ENCODE measurements around the gene EFNA5.

EFNA5 gene

GRCh38 chr5:107400328-107400727 lies 270.4 kb downstream of the EFNA5 start:
- no peak for DNase-seq

GRCh38 chr5:107398703-107399102 lies 272.0 kb downstream of the EFNA5 start:
- no peak for TF ChIP-seq GATA1 (IDR thresholded peaks at IDR 0.05; ENCODE audit: low read depth, low read length)
- TF ChIP-seq POLR2A (IDR thresholded peaks at IDR 0.05; ENCODE audit: low read length), result no peak

More at GRCh38 chr5:107400328-107400727, 270.4 kb downstream of the EFNA5 start:
- no peak for TF ChIP-seq POLR2A (IDR thresholded peaks at IDR 0.05; ENCODE audit: low read length)
- no peak for TF ChIP-seq GATA1 (IDR thresholded peaks at IDR 0.05; ENCODE audit: low read depth, low read length)

GRCh38 chr5:107396351-107396690 lies 274.4 kb downstream of the EFNA5 start:
- no peak for TF ChIP-seq POLR2A (IDR thresholded peaks at IDR 0.05; ENCODE audit: low read length)
- no peak for TF ChIP-seq GATA1 (IDR thresholded peaks at IDR 0.05; ENCODE audit: low read depth, low read length)
- DNase-seq, result no peak

More at GRCh38 chr5:107398703-107399102, 272.0 kb downstream of the EFNA5 start:
- DNase-seq, result no peak

- no peak for DNase-seq
- TF ChIP-seq POLR2A (IDR thresholded peaks at IDR 0.05; ENCODE audit: low read length) (no peak), GATA1 (IDR thresholded peaks at IDR 0.05; ENCODE audit: low read depth, low read length) (no peak)
Observed at GRCh38 chr5:107395632-107396350, 274.9 kb downstream of the EFNA5 start.

- TF ChIP-seq GATA1 (IDR thresholded peaks at IDR 0.05; ENCODE audit: low read depth, low read length) (no peak), POLR2A (IDR thresholded peaks at IDR 0.05; ENCODE audit: low read length) (no peak)
- DNase-seq, result no peak
Observed at GRCh38 chr5:107393851-107394250, 276.9 kb downstream of the EFNA5 start.

GRCh38 chr5:107391787-107392186 lies 278.9 kb downstream of the EFNA5 start:
- TF ChIP-seq POLR2A (IDR thresholded peaks at IDR 0.05; ENCODE audit: low read length), result no peak
- no peak for TF ChIP-seq GATA1 (IDR thresholded peaks at IDR 0.05; ENCODE audit: low read depth, low read length)
- DNase-seq, result no peak

GRCh38 chr5:107389775-107390148 lies 281.0 kb downstream of the EFNA5 start:
- no peak for DNase-seq

GRCh38 chr5:107389130-107389774 lies 281.5 kb downstream of the EFNA5 start:
- no peak for TF ChIP-seq GATA1 (IDR thresholded peaks at IDR 0.05; ENCODE audit: low read depth, low read length)
- DNase-seq, result no peak

More at GRCh38 chr5:107389775-107390148, 281.0 kb downstream of the EFNA5 start:
- TF ChIP-seq POLR2A (IDR thresholded peaks at IDR 0.05; ENCODE audit: low read length) (no peak), GATA1 (IDR thresholded peaks at IDR 0.05; ENCODE audit: low read depth, low read length) (no peak)

- DNase-seq, result no peak
- TF ChIP-seq GATA1 (IDR thresholded peaks at IDR 0.05; ENCODE audit: low read depth, low read length), result no peak
- TF ChIP-seq POLR2A (IDR thresholded peaks at IDR 0.05; ENCODE audit: low read length), result no peak
Observed at GRCh38 chr5:107388141-107388861, 282.4 kb downstream of the EFNA5 start.

- TF ChIP-seq GATA1 (IDR thresholded peaks at IDR 0.05; ENCODE audit: low read depth, low read length) (no peak), POLR2A (IDR thresholded peaks at IDR 0.05; ENCODE audit: low read length) (no peak)
- no peak for DNase-seq
Observed at GRCh38 chr5:107387526-107388140, 283.1 kb downstream of the EFNA5 start.

GRCh38 chr5:107385708-107386107 lies 285.0 kb downstream of the EFNA5 start:
- DNase-seq, result no peak
- TF ChIP-seq GATA1 (IDR thresholded peaks at IDR 0.05; ENCODE audit: low read depth, low read length) (no peak), POLR2A (IDR thresholded peaks at IDR 0.05; ENCODE audit: low read length) (no peak)

- no peak for TF ChIP-seq POLR2A (IDR thresholded peaks at IDR 0.05; ENCODE audit: low read length)
- TF ChIP-seq GATA1 (IDR thresholded peaks at IDR 0.05; ENCODE audit: low read depth, low read length), result no peak
- DNase-seq, result no peak
Observed at GRCh38 chr5:107384256-107384655, 286.5 kb downstream of the EFNA5 start.

GRCh38 chr5:107383414-107383813 lies 287.3 kb downstream of the EFNA5 start:
- DNase-seq, result no peak
- no peak for TF ChIP-seq GATA1 (IDR thresholded peaks at IDR 0.05; ENCODE audit: low read depth, low read length)

- no peak for DNase-seq
- TF ChIP-seq GATA1 (IDR thresholded peaks at IDR 0.05; ENCODE audit: low read depth, low read length) (no peak), POLR2A (IDR thresholded peaks at IDR 0.05; ENCODE audit: low read length) (no peak)
Observed at GRCh38 chr5:107381189-107381856, 289.4 kb downstream of the EFNA5 start.

Measured in erythroblast (primary cell).